Measurements from ENCODE around the gene ARL10.

- no peak for TF ChIP-seq CTCF (IDR thresholded peaks at IDR 0.05)
- TF ChIP-seq EP300 (IDR thresholded peaks at IDR 0.05) = no peak
Measured at GRCh38 chr5:176394881-176395675, 29.8 kb downstream of the ARL10 start.

Measured in tibial nerve (tissue), 4 donors.